H9 (cell line): Measurements from ENCODE around the gene GDI2. TPM values are rescaled to one million over a fixed set of nuclear protein-coding genes. Genes with fewer than 3 reads are reported as not detected.

ENCODE experiments used
- DNase-seq: peaks from one replicate; pipeline ENCODE4 v3.0.0-alpha.2; 2017
- H2AFZ ChIP-seq: one replicate; pipeline ENCODE4 v1.6.1; 2013; ENCODE audit warnings: mild to moderate bottlenecking, low read length, control low read depth, moderate library complexity
- H2AK5ac ChIP-seq: 2 replicates; pipeline ENCODE4 v1.6.1; 2013; ENCODE audit warnings: low read length, control low read depth, mixed read lengths; ENCODE audit not compliant: insufficient read length
- H2BK120ac ChIP-seq: one replicate; pipeline ENCODE4 v1.6.1; 2013; ENCODE audit warnings: low read depth, mild to moderate bottlenecking, low read length, control low read depth, inconsistent platforms; ENCODE audit not compliant: poor library complexity, severe bottlenecking
- H2BK12ac ChIP-seq: 2 replicates; pipeline ENCODE4 v1.6.1; 2013; ENCODE audit warnings: low read length, control low read depth, mixed read lengths, low read depth; ENCODE audit not compliant: insufficient read length
- H2BK15ac ChIP-seq: 2 replicates; pipeline ENCODE4 v1.6.1; 2013; ENCODE audit warnings: low read depth, low read length, control low read depth
- H2BK20ac ChIP-seq: one replicate; pipeline ENCODE4 v1.6.1; 2013; ENCODE audit warnings: low read depth, mild to moderate bottlenecking, low read length, control low read depth, inconsistent platforms; ENCODE audit not compliant: poor library complexity, severe bottlenecking
- H2BK5ac ChIP-seq: 2 replicates; pipeline ENCODE4 v1.6.1; 2013; ENCODE audit warnings: low read length, control low read depth, mixed read lengths; ENCODE audit not compliant: insufficient read length
- H3K14ac ChIP-seq: 2 replicates; pipeline ENCODE4 v1.6.1; 2013; ENCODE audit warnings: low read length, control low read depth; ENCODE audit not compliant: insufficient read depth
- H3K18ac ChIP-seq: 2 replicates; pipeline ENCODE4 v1.6.1; 2013; ENCODE audit warnings: low read depth, mild to moderate bottlenecking, mixed read lengths, low read length, control low read depth; ENCODE audit not compliant: insufficient read length
- H3K23ac ChIP-seq: 2 replicates; pipeline ENCODE4 v1.6.1; 2013; ENCODE audit warnings: low read length, control low read depth, mixed read lengths, low read depth; ENCODE audit not compliant: insufficient read length
- H3K23me2 ChIP-seq: 2 replicates; pipeline ENCODE4 v1.6.1; 2013; ENCODE audit warnings: low read depth, mild to moderate bottlenecking, mixed read lengths, low read length, control low read depth; ENCODE audit not compliant: insufficient read length, poor library complexity, severe bottlenecking
- H3K27ac ChIP-seq: 2 replicates; pipeline ENCODE4 v1.5.1; 2013; ENCODE audit warnings: low read length, control low read depth, mixed read lengths, low read depth; ENCODE audit not compliant: insufficient read length
- H3K27me3 ChIP-seq: 2 replicates; pipeline ENCODE4 v1.6.1; 2013; ENCODE audit warnings: low read length, control low read depth, inconsistent platforms; ENCODE audit not compliant: insufficient read depth
- H3K4ac ChIP-seq: 2 replicates; pipeline ENCODE4 v1.6.1; 2013; ENCODE audit warnings: low read depth, mild to moderate bottlenecking, control low read depth, inconsistent platforms, low read length, moderate library complexity
- H3K4me1 ChIP-seq: 2 replicates; pipeline ENCODE4 v1.6.1; 2013; ENCODE audit warnings: low read length, control low read depth, inconsistent platforms; ENCODE audit not compliant: insufficient read depth
- H3K4me2 ChIP-seq: 2 replicates; pipeline ENCODE4 v1.6.1; 2013; ENCODE audit warnings: low read length, control low read depth, mixed read lengths; ENCODE audit not compliant: insufficient read length, insufficient read depth
- H3K56ac ChIP-seq: 2 replicates; pipeline ENCODE4 v1.6.1; 2013; ENCODE audit warnings: low read depth, mild to moderate bottlenecking, mixed read lengths, low read length, control low read depth; ENCODE audit not compliant: insufficient read length
- H3K79me1 ChIP-seq: 2 replicates; pipeline ENCODE4 v1.6.1; 2013; ENCODE audit warnings: low read depth, mild to moderate bottlenecking, moderate library complexity, low read length, control low read depth, inconsistent platforms; ENCODE audit not compliant: insufficient read depth, poor library complexity, severe bottlenecking
- H3K79me2 ChIP-seq: 2 replicates; pipeline ENCODE4 v1.6.1; 2013; ENCODE audit warnings: low read length, control low read depth, inconsistent platforms; ENCODE audit not compliant: insufficient read depth
- H3K9ac ChIP-seq: 2 replicates; pipeline ENCODE4 v1.6.1; 2013; ENCODE audit warnings: low read length, control low read depth, mixed read lengths; ENCODE audit not compliant: insufficient read length; ENCODE audit errors: extremely low read depth
- H3K9me3 ChIP-seq: one replicate; pipeline ENCODE4 v1.6.1; 2013; ENCODE audit warnings: low read depth, low read length, inconsistent platforms; ENCODE audit not compliant: control insufficient read depth
- H3T11ph ChIP-seq: one replicate; pipeline ENCODE4 v1.6.1; 2013; ENCODE audit warnings: mild to moderate bottlenecking, low read length, control low read depth, inconsistent platforms
- H4K20me1 ChIP-seq: one replicate; pipeline ENCODE4 v1.6.1; 2013; ENCODE audit not compliant: control insufficient read depth, insufficient read length, insufficient read depth
- H4K5ac ChIP-seq: 2 replicates; pipeline ENCODE4 v1.6.1; 2013; ENCODE audit warnings: low read depth, mild to moderate bottlenecking, mixed read lengths, low read length, control low read depth; ENCODE audit not compliant: insufficient read length
- H4K8ac ChIP-seq: replicated peaks from 2 replicates; pipeline ENCODE4 v1.6.1; 2013; ENCODE audit warnings: low read length, control low read depth, mixed read lengths, low read depth; ENCODE audit not compliant: insufficient read length
- H4K91ac ChIP-seq: 2 replicates; pipeline ENCODE4 v1.6.1; 2013; ENCODE audit warnings: low read depth, mild to moderate bottlenecking, moderate library complexity, mixed read lengths, low read length, control low read depth; ENCODE audit not compliant: insufficient read length
- H3K27ac Mint-ChIP-seq, 3 experiments: 2 replicates in 2 of 3; 3 replicates in 1 of 3; pipeline ENCODE4 v1.8.0; 2020 to 2021; ENCODE audit warnings: mixed read lengths in 3 of 3, mild to moderate bottlenecking in 1 of 3, moderate library complexity in 1 of 3
- H3K27me3 Mint-ChIP-seq: 2 replicates; pipeline ENCODE4 v1.8.0; 2021; ENCODE audit warnings: low read depth, mild to moderate bottlenecking, moderate library complexity, mixed read lengths
- H3K36me3 Mint-ChIP-seq, 3 experiments: 2 replicates in 2 of 3; 3 replicates in 1 of 3; pipeline ENCODE4 v1.8.0; 2020 to 2021; ENCODE audit warnings: low read depth in 3 of 3, mixed read lengths in 3 of 3; ENCODE audit not compliant: insufficient read depth in 1 of 3
- H3K4me1 Mint-ChIP-seq, 2 experiments: 2 replicates each; pipeline ENCODE4 v1.8.0; 2020; ENCODE audit warnings: mixed read lengths in 2 of 2
- H3K4me3 Mint-ChIP-seq, 2 experiments: 2 replicates in 1 of 2; 3 replicates in 1 of 2; pipeline ENCODE4 v1.8.0; 2020 to 2021; ENCODE audit warnings: mild to moderate bottlenecking in 2 of 2, mixed read lengths in 2 of 2, moderate library complexity in 1 of 2
- H3K9me3 Mint-ChIP-seq, 2 experiments: 2 replicates in 1 of 2; 3 replicates in 1 of 2; pipeline ENCODE4 v1.8.0; 2020; ENCODE audit warnings: mild to moderate bottlenecking in 2 of 2, mixed read lengths in 2 of 2, moderate library complexity in 1 of 2
- WGBS: extraction: QIAGEN DNeasy Blood & Tissue Kit; methylation state at CpG from one replicate; pipeline ENCODE4 v1.1.7; 2013; ENCODE audit warnings: missing lambda C conversion rate, low lambda C conversion rate, mixed read lengths; ENCODE audit not compliant: insufficient read length; ENCODE audit errors: extremely low coverage; 5-methylcytosine and 5-hydroxymethylcytosine counted together
- total RNA-seq: library from RNA; stranded (reverse); gene quantifications from 2 replicates; pipeline ENCODE4 v1.2.1, GENCODE V29; 2021
- TF ChIP-seq, protein P1 (sequence below): fragments of 200-600 bp; sonication (generic); conservative IDR thresholded peaks from 3 replicates; pipeline ENCODE4 v1.8.0; 2021; ENCODE audit warnings: antibody characterized with exemption, mild to moderate bottlenecking

Gene GDI2
- total RNA-seq, 1 experiment from 2014 or later = 351 TPM

DNA sequence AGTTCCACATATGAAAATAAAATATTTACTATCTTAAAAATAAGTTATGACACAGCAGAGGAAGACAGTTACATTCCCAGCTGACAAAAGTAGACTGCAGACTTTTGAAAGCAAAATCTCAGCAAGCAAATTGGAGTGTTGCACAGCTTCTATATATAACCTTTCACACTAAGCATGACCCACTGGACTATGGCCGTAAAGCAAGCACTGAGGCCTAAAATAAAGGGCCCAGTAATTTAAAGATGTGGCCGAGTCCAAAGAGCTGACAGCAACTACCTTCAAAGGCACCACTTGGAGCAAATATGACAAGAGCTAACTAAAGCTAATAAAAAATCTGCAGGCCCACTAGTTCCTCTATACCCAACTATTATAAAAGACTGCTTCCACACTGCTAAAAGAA, 6.5 kb downstream of the GDI2 start:
- Histone ChIP-seq H3K4me2 (no peak overlapping the region), H2AFZ (no peak overlapping the region), H2BK20ac (no peak overlapping the region), H3K27me3 (no peaks in the 10 kb centered on the region), H2BK15ac (no peak overlapping the region), H3K18ac (no peak overlapping the region), H3K23me2 (no peaks in the 10 kb centered on the region), H4K20me1 (no peaks in the 10 kb centered on the region), H3K4me1 (no peaks in the 10 kb centered on the region), H3K79me2 (peaks cover 75% of the 10 kb centered on the region), H4K5ac (no peak overlapping the region), H3K9me3 (no peaks in the 10 kb centered on the region), H2BK5ac (no peak overlapping the region), H3K56ac (no peak overlapping the region), H3T11ph (no peak overlapping the region), H3K4ac (no peak overlapping the region), H3K27ac (no peak overlapping the region), H3K23ac (no peak overlapping the region), H4K91ac (no peak overlapping the region), H2BK12ac (no peak overlapping the region), H4K8ac (no peak overlapping the region), H3K79me1 (peaks cover 7% of the 10 kb centered on the region), H3K14ac (no peak overlapping the region), H2BK120ac (no peak overlapping the region), H3K9ac (no peak overlapping the region), H2AK5ac (no peak overlapping the region)
- Mint-ChIP-seq H3K4me3 (no peak overlapping the region), H3K27ac (no peak overlapping the region), H3K4me1 (peaks cover 26 to 27% of the 10 kb centered on the region in 2 experiments), H3K9me3 (no peaks in the 10 kb centered on the region), H3K27me3 (no peaks in the 10 kb centered on the region), H3K36me3 (peaks cover 14 to 38% (median 27%) of the 10 kb centered on the region in 3 experiments; a peak in 6 of 7 replicates)
- DNase-seq = no peak
- TF ChIP-seq, protein P1, sequence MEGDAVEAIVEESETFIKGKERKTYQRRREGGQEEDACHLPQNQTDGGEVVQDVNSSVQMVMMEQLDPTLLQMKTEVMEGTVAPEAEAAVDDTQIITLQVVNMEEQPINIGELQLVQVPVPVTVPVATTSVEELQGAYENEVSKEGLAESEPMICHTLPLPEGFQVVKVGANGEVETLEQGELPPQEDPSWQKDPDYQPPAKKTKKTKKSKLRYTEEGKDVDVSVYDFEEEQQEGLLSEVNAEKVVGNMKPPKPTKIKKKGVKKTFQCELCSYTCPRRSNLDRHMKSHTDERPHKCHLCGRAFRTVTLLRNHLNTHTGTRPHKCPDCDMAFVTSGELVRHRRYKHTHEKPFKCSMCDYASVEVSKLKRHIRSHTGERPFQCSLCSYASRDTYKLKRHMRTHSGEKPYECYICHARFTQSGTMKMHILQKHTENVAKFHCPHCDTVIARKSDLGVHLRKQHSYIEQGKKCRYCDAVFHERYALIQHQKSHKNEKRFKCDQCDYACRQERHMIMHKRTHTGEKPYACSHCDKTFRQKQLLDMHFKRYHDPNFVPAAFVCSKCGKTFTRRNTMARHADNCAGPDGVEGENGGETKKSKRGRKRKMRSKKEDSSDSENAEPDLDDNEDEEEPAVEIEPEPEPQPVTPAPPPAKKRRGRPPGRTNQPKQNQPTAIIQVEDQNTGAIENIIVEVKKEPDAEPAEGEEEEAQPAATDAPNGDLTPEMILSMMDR = no peak
- WGBS = no CpG with 5 or more reads among the region's 2 CpGs
